Stimulated activated naive CD8-positive, alpha-beta T cell treated with anti-CD3 and anti-CD28 coated beads, Interleukin-15, Interleukin-2, amounts not matched to agents 100 ng/mL and 50 ng/mL, for 24 hours (primary cell): ENCODE results near the gene GNAT3.

Experiments used
- H3K27ac Mint-ChIP-seq: one replicate; pipeline ENCODE4 v1.8.0; 2021; ENCODE audit warnings: mild to moderate bottlenecking, mixed read lengths
- H3K27me3 Mint-ChIP-seq: one replicate; pipeline ENCODE4 v1.8.0; 2021; ENCODE audit warnings: mixed read lengths
- H3K36me3 Mint-ChIP-seq: one replicate; pipeline ENCODE4 v1.8.0; 2021; ENCODE audit warnings: low read depth, mixed read lengths
- H3K4me1 Mint-ChIP-seq: one replicate; pipeline ENCODE4 v1.8.0; 2021; ENCODE audit warnings: low read depth, mixed read lengths
- H3K4me3 Mint-ChIP-seq: one replicate; pipeline ENCODE4 v1.8.0; 2021; ENCODE audit warnings: mild to moderate bottlenecking, mixed read lengths
- H3K9me3 Mint-ChIP-seq: one replicate; pipeline ENCODE4 v1.8.0; 2021; ENCODE audit warnings: mixed read lengths

The GNAT3 gene

DNA sequence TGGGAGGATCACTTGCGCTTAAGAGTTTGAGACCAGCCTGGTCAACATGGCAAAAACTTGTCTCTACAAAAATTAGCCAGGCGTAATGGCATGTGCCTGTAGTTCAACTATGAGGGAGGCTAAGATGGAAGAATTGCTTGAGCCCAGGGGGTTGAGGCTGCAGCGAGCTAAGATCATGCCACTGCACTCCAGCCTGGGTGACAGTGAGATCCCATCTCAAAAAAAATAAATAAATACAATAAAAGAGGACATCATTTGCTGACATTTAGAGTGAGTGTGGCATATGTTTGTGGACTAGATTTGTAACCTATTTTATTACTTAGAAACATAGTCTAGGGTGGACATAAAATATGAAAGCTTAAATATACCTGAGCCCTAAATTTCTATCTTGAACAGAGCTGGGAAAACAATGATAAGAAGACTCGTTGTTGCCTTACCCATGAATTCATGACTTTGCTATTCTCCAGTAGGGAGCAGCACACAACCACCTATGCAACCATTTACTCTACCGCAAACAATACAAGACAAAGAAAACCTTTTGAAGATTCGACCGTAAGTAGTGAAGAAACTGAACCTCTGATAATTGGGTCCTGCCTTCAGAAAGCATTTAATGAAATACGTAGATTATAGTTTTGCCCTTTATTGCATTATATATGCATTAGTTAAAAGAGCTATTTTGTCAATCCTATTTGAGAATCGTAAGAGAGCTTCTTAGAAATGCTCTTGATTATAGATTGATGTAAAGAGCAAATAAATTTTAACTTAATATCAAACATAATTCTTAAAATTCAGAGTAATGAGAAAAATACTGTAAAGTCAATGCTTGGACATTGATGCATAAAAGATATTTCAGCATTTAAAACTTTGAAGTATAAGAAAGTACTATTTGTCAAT is 83.5 kb downstream of the GNAT3 start:
- Mint-ChIP-seq H3K9me3 (no peaks in the 10 kb centered on the region), H3K36me3 (no peaks in the 10 kb centered on the region), H3K4me1 (no peaks in the 10 kb centered on the region), H3K27ac (no peak overlapping the region), H3K4me3 (no peak overlapping the region), H3K27me3 (no peaks in the 10 kb centered on the region)

DNA sequence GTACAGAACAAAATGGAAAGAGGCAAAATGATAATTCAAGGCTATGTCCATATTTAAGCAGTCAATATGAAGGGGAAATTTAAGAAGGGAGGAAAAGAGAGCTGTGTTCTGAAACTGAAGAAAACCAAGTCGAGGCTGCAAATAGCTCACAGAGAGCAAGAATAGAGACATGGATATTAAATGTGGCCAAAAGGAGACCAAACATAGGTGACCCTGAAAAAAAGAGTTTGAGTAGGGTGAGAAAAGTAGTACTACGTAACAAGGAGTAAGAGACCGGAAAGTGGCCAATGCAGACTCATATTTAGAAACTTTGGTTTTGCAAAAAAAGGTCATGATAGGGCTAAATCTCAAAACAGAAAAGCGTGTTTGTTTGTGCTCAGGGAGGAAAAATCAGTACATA is 84.6 kb downstream of the GNAT3 start:
- no peaks in the 10 kb centered on the region for H3K27me3 Mint-ChIP-seq
- no peak overlapping the region for H3K27ac Mint-ChIP-seq
- H3K9me3 Mint-ChIP-seq: no peaks in the 10 kb centered on the region
- no peaks in the 10 kb centered on the region for H3K36me3 Mint-ChIP-seq
- no peak overlapping the region for H3K4me3 Mint-ChIP-seq
- no peaks in the 10 kb centered on the region for H3K4me1 Mint-ChIP-seq

DNA sequence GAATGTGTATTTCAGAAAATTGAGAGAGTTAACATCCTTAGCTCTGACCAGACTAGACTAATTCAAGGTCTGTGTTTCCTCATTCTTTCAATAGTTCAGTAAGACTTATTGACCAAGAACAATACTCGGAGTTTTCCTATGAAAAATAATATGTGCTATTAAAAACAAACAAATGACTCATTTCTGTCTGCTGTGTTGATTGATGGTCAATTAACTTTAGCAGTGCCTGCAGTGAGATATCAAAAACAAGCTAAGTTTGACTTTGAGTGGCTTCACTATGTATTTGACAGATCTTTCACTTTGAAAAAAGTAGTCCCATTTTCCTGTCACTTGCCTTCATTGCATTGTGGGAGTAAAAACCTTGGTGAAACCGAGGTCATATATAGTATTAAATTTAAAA is 91.0 kb downstream of the GNAT3 start:
- Mint-ChIP-seq H3K9me3 (no peaks in the 10 kb centered on the region), H3K27me3 (no peaks in the 10 kb centered on the region), H3K36me3 (no peaks in the 10 kb centered on the region), H3K27ac (no peak overlapping the region), H3K4me3 (no peak overlapping the region), H3K4me1 (no peaks in the 10 kb centered on the region)

DNA sequence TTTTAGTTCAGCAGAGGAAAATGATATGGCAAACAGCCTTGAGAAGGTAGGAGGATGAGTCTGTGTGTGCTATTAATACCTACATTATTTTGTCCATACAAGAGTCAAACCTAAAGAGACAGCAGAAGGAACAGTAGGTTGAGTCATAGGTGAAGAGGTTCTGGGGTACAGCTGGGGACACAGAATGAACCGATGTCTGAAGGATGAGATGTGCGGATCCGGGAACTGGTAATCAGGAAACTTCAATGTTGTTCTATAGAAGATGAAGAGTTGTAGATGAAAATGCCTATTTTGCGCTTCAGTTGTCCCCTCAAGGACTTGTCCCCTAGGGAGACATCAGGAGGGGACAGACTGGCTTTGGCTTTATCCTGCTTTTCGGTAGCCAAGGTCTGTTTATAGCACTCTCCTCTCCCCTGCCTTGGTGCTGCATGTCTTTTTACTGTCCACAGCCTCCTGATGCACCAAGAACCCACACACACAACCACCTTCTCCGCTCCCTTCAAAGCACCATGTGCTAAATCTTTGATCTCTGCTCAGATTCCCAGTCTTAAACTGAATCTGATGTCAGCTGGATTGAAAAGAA is 94.6 kb downstream of the GNAT3 start:
- Mint-ChIP-seq H3K27me3 (no peaks in the 10 kb centered on the region), H3K27ac (no peak overlapping the region), H3K4me3 (no peak overlapping the region), H3K4me1 (no peaks in the 10 kb centered on the region), H3K9me3 (no peaks in the 10 kb centered on the region), H3K36me3 (no peaks in the 10 kb centered on the region)

DNA sequence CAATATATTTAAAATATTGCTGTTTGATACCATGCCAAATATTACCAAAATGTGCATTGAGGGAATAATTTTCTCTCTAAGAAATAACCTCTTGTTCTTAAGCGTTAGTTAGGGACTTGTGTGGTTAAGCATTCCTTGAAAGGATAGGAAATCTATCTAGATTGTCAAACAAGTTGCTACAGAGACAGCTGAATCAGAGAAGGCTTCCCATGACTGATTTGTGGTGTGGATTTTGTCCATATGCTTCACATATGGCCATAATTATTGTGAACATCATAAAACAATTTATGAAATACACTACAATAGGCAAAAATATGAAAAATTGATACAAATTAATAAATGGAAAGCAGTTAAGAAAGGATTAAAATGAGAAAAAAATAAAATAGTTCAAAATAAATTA is 96.3 kb downstream of the GNAT3 start:
- Mint-ChIP-seq H3K27me3 (no peaks in the 10 kb centered on the region), H3K4me3 (no peak overlapping the region), H3K36me3 (no peaks in the 10 kb centered on the region), H3K27ac (no peak overlapping the region), H3K9me3 (no peaks in the 10 kb centered on the region), H3K4me1 (no peaks in the 10 kb centered on the region)

DNA sequence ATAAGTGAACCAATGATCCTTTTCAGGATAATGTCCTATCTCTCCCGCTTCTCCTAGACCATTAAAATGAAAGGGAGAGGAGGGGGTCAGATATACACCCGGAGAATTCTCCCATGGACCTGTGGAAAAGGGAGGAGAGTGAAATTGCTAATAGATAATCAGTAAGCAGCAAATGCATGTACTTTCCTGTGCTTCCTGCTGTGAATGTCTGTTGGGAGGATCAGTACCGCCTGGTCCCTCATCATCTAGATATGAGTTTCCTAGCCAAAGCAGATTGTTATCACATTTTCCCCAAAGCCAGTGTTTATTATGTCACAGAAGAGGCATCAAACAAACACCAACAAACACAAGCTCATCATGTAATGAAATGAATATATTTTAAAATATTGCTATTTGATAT is 96.8 kb downstream of the GNAT3 start:
- Mint-ChIP-seq H3K27ac (no peak overlapping the region), H3K27me3 (no peaks in the 10 kb centered on the region), H3K4me3 (no peak overlapping the region), H3K36me3 (no peaks in the 10 kb centered on the region), H3K4me1 (no peaks in the 10 kb centered on the region), H3K9me3 (no peaks in the 10 kb centered on the region)

DNA sequence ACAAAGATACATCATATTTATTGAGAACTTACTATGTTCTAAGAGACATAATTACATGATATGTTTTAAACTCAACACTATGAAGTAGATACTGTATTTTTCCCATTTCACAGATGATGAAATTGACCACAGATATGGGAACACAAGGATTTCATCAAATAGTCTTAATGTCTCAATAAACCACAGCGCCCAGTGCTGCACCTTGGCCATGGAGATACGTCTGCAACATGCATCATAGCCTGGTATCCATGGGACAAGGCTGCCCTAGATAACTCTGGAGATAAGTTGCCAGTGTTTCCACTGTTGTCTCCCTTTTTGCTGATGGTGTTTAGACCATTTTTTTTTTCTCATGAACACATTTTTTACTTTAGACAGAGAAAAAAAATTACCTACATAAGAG is 97.5 kb downstream of the GNAT3 start:
- no peak overlapping the region for H3K4me3 Mint-ChIP-seq
- no peaks in the 10 kb centered on the region for H3K9me3 Mint-ChIP-seq
- no peaks in the 10 kb centered on the region for H3K4me1 Mint-ChIP-seq
- no peaks in the 10 kb centered on the region for H3K27me3 Mint-ChIP-seq
- no peak overlapping the region for H3K27ac Mint-ChIP-seq
- H3K36me3 Mint-ChIP-seq: no peaks in the 10 kb centered on the region

DNA sequence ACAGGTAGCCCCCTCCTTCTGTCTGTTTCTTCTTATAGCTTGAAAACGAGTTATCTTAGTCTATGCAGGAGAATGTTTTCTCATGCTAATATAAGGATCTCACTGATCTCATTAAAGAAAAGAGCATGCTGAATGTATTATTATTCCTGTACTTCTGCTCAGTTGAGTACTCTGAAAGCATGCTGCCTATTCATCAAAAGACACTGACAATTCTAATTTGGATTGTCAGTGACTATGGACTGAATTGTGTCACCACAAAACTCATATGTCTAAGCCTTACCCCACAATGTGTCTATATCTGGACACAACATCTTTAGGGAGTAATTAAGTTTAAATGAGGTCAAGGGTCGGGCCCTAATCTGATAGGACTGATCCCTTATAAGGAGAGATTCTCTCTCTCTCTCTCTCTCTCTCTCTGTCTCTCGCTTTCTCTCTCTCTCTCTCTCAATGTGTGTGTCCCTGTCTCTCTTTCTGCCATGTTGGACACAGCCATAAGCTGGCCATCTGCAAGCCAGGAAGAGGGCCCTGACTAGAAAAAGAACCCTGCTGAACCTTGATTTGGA is 98.4 kb downstream of the GNAT3 start:
- Mint-ChIP-seq H3K4me3 (no peak overlapping the region), H3K36me3 (no peaks in the 10 kb centered on the region), H3K9me3 (no peaks in the 10 kb centered on the region), H3K27me3 (no peaks in the 10 kb centered on the region), H3K4me1 (no peaks in the 10 kb centered on the region), H3K27ac (no peak overlapping the region)

DNA sequence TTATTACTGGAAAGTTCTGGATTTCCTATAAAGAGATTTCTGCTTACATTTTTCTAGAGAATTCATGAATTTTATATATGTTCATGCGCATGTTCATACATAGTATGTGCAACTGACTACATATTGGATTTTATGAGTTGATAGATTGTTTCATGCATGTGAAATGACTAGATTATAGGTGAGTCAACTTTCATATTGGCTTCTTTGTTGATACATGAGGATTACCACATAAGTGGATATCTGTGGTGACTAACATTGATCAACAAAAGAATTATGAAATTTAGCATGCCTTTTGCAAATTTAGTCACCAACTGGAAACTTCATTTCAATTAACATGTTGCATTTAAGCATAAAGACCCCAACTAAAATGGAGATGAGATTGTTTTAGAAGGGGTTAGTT is 99.0 kb downstream of the GNAT3 start:
- H3K9me3 Mint-ChIP-seq: no peaks in the 10 kb centered on the region
- no peak overlapping the region for H3K4me3 Mint-ChIP-seq
- no peaks in the 10 kb centered on the region for H3K4me1 Mint-ChIP-seq
- H3K27me3 Mint-ChIP-seq: no peaks in the 10 kb centered on the region
- H3K36me3 Mint-ChIP-seq: no peaks in the 10 kb centered on the region
- no peak overlapping the region for H3K27ac Mint-ChIP-seq

DNA sequence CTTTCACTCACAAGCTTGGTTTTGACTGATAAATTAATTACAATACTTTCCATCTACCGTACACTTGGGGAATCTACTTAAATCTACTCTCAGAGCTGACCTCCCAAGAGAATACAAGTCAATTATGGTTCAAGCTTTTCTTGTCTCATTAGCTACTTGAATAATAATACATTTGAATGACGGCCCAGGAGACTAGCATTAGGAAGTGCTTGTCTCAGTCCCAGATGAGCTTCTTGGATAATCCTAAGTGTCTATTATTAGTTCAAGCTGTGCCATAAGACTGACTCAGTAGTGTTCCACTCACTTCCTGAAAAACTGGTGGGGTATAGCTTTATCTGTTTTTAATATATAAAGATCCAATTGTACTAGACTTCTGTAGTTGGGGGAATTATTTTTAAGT is 100.2 kb downstream of the GNAT3 start:
- H3K27me3 Mint-ChIP-seq: no peaks in the 10 kb centered on the region
- H3K4me1 Mint-ChIP-seq: no peaks in the 10 kb centered on the region
- no peak overlapping the region for H3K27ac Mint-ChIP-seq
- no peak overlapping the region for H3K4me3 Mint-ChIP-seq
- H3K36me3 Mint-ChIP-seq: no peaks in the 10 kb centered on the region
- no peaks in the 10 kb centered on the region for H3K9me3 Mint-ChIP-seq

DNA sequence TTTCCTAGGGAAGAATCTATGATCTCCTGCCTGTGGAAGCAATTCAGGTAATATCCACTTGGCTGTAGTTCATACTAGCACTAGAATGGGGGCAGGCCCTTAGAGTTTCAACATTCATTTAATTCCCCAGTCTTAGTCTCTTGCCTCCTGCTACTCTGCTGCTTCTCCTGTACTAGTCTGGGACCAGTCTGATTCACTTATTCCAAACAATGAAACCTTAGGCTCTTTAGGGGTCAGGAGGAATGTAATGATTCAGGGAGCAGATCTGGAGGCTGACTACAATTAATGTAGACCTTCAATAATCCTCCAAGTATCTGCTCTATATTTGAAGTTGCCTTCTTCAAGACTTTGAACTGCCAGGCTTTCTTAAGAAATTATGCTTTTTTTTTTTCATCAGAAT is 101.8 kb downstream of the GNAT3 start:
- Mint-ChIP-seq H3K4me3 (no peak overlapping the region), H3K36me3 (no peaks in the 10 kb centered on the region), H3K27ac (no peak overlapping the region), H3K27me3 (no peaks in the 10 kb centered on the region), H3K9me3 (no peaks in the 10 kb centered on the region), H3K4me1 (no peaks in the 10 kb centered on the region)
